Right lobe of liver (tissue), 4 donors: ENCODE measurements around the gene HECTD4.

Source experiments
- CTCF ChIP-seq, 4 donors: fragments of 200-600 bp in 3 of 4; fragments of 450-650 bp in 1 of 4; IDR thresholded peaks; one replicate each; pipeline versions ENCODE4 v1.5.1 to v1.8.0; 2016 to 2022; ENCODE audit warnings: antibody characterized with exemption in 4 of 4, mild to moderate bottlenecking in 2 of 4
- POLR2A ChIP-seq: fragments of 450-650 bp; IDR thresholded peaks from one replicate; pipeline ENCODE4 v1.6.1; 2017; ENCODE audit warnings: antibody characterized with exemption, mild to moderate bottlenecking
- donor health status: DM: no; HTN: no; CAD: no.
- donor health status: DM: no; HTN: no; CAD: no.
- donor health status: DM: no; HTN: yes; CAD: no.

DNA sequence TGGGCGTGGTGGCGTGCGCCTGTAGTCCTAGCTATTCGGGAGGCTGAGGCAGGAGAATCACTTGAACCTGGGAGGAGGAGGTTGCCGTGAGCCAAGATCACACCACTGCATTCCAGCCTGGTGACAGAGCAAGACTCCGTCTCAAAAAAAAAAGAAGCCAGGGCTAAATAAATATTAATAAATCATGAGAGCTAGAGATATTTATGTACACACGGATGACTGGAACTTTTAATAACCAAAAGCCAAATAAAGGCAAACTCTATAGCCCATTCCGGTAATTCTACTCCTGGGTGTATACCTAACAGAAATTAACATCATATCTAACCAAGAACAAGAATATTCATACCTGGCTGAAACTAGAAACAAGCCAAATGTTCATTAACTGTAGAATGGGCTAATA lies 264.5 kb downstream of the HECTD4 start:
- TF ChIP-seq CTCF (IDR thresholded peaks at IDR 0.05): no peak
- TF ChIP-seq POLR2A: no peak
